Measurements from ENCODE around the gene LSS. TPM values are rescaled to one million over a fixed set of nuclear protein-coding genes. Genes with fewer than 3 reads are reported as not detected.

Gene LSS
- total and polyA plus RNA-seq, 2 of the 8 experiments (the other 6 are each of a cell fraction or from before 2014, with no cell fraction given): 96.1 to 123 TPM

- TF ChIP-seq, protein P1, sequence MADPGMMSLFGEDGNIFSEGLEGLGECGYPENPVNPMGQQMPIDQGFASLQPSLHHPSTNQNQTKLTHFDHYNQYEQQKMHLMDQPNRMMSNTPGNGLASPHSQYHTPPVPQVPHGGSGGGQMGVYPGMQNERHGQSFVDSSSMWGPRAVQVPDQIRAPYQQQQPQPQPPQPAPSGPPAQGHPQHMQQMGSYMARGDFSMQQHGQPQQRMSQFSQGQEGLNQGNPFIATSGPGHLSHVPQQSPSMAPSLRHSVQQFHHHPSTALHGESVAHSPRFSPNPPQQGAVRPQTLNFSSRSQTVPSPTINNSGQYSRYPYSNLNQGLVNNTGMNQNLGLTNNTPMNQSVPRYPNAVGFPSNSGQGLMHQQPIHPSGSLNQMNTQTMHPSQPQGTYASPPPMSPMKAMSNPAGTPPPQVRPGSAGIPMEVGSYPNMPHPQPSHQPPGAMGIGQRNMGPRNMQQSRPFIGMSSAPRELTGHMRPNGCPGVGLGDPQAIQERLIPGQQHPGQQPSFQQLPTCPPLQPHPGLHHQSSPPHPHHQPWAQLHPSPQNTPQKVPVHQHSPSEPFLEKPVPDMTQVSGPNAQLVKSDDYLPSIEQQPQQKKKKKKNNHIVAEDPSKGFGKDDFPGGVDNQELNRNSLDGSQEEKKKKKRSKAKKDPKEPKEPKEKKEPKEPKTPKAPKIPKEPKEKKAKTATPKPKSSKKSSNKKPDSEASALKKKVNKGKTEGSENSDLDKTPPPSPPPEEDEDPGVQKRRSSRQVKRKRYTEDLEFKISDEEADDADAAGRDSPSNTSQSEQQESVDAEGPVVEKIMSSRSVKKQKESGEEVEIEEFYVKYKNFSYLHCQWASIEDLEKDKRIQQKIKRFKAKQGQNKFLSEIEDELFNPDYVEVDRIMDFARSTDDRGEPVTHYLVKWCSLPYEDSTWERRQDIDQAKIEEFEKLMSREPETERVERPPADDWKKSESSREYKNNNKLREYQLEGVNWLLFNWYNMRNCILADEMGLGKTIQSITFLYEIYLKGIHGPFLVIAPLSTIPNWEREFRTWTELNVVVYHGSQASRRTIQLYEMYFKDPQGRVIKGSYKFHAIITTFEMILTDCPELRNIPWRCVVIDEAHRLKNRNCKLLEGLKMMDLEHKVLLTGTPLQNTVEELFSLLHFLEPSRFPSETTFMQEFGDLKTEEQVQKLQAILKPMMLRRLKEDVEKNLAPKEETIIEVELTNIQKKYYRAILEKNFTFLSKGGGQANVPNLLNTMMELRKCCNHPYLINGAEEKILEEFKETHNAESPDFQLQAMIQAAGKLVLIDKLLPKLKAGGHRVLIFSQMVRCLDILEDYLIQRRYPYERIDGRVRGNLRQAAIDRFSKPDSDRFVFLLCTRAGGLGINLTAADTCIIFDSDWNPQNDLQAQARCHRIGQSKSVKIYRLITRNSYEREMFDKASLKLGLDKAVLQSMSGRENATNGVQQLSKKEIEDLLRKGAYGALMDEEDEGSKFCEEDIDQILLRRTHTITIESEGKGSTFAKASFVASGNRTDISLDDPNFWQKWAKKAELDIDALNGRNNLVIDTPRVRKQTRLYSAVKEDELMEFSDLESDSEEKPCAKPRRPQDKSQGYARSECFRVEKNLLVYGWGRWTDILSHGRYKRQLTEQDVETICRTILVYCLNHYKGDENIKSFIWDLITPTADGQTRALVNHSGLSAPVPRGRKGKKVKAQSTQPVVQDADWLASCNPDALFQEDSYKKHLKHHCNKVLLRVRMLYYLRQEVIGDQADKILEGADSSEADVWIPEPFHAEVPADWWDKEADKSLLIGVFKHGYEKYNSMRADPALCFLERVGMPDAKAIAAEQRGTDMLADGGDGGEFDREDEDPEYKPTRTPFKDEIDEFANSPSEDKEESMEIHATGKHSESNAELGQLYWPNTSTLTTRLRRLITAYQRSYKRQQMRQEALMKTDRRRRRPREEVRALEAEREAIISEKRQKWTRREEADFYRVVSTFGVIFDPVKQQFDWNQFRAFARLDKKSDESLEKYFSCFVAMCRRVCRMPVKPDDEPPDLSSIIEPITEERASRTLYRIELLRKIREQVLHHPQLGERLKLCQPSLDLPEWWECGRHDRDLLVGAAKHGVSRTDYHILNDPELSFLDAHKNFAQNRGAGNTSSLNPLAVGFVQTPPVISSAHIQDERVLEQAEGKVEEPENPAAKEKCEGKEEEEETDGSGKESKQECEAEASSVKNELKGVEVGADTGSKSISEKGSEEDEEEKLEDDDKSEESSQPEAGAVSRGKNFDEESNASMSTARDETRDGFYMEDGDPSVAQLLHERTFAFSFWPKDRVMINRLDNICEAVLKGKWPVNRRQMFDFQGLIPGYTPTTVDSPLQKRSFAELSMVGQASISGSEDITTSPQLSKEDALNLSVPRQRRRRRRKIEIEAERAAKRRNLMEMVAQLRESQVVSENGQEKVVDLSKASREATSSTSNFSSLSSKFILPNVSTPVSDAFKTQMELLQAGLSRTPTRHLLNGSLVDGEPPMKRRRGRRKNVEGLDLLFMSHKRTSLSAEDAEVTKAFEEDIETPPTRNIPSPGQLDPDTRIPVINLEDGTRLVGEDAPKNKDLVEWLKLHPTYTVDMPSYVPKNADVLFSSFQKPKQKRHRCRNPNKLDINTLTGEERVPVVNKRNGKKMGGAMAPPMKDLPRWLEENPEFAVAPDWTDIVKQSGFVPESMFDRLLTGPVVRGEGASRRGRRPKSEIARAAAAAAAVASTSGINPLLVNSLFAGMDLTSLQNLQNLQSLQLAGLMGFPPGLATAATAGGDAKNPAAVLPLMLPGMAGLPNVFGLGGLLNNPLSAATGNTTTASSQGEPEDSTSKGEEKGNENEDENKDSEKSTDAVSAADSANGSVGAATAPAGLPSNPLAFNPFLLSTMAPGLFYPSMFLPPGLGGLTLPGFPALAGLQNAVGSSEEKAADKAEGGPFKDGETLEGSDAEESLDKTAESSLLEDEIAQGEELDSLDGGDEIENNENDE (IDR thresholded peaks at IDR 0.05; ENCODE audit: insufficient replicate concordance, low read length): no peak
- TF ChIP-seq EGR1 (IDR thresholded peaks at IDR 0.05; ENCODE audit: borderline replicate concordance, low read depth, low read length): no peak
- TF ChIP-seq RFX5 (IDR thresholded peaks at IDR 0.05; ENCODE audit: borderline replicate concordance, low read depth, low read length): no peak
- TF ChIP-seq, protein P2, sequence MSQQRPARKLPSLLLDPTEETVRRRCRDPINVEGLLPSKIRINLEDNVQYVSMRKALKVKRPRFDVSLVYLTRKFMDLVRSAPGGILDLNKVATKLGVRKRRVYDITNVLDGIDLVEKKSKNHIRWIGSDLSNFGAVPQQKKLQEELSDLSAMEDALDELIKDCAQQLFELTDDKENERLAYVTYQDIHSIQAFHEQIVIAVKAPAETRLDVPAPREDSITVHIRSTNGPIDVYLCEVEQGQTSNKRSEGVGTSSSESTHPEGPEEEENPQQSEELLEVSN (IDR thresholded peaks at IDR 0.05): no peak
- TF ChIP-seq JUND (IDR thresholded peaks at IDR 0.05; ENCODE audit: low read length): no peak
- TF ChIP-seq CBX5 (IDR thresholded peaks at IDR 0.05; ENCODE audit: low read depth, low read length): no peak
- no peak for TF ChIP-seq JUN (IDR thresholded peaks at IDR 0.05; ENCODE audit: low read depth, low read length)
- TF ChIP-seq, protein P3, sequence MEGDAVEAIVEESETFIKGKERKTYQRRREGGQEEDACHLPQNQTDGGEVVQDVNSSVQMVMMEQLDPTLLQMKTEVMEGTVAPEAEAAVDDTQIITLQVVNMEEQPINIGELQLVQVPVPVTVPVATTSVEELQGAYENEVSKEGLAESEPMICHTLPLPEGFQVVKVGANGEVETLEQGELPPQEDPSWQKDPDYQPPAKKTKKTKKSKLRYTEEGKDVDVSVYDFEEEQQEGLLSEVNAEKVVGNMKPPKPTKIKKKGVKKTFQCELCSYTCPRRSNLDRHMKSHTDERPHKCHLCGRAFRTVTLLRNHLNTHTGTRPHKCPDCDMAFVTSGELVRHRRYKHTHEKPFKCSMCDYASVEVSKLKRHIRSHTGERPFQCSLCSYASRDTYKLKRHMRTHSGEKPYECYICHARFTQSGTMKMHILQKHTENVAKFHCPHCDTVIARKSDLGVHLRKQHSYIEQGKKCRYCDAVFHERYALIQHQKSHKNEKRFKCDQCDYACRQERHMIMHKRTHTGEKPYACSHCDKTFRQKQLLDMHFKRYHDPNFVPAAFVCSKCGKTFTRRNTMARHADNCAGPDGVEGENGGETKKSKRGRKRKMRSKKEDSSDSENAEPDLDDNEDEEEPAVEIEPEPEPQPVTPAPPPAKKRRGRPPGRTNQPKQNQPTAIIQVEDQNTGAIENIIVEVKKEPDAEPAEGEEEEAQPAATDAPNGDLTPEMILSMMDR (IDR thresholded peaks at IDR 0.05; ENCODE audit: control extremely low read depth in 1 of 3, insufficient read depth in 1 of 3, low read depth in 1 of 3, low read length in 3 of 3): no peak
These were observed 90.1 kb downstream of the LSS start (continued) for GRCh38 chr21:46138383-46138970.

Measured in H1 (cell line).